B cell (primary cell): ENCODE data around the gene IL31RA. TPM values are rescaled to one million over a fixed set of nuclear protein-coding genes. Genes with fewer than 3 reads are reported as not detected.

Experiments used
- ATAC-seq: fragments of 200-7000 bp; cut with Tn5 transposase; one replicate; pipeline ENCODE4 v1.10.0; 2021; ENCODE audit warnings: low read depth, mild to moderate bottlenecking, moderate number of reproducible peaks, moderate library complexity
- CTCF ChIA-PET: fragments of 350-600 bp; sonication (Branson Sonifier 250); formaldehyde crosslinking; loops from one replicate; lab custom pipeline; 2021; ENCODE audit warnings: antibody characterized with exemption, inconsistent platforms; lab: Charles Lee
- POLR2A ChIA-PET: fragments of 350-600 bp; sonication (Branson Sonifier 250); formaldehyde crosslinking; loops from one replicate; lab custom pipeline; 2021; ENCODE audit warnings: antibody characterized with exemption; lab: Charles Lee
- DNase-seq: peaks from one replicate; pipeline ENCODE4 v3.0.0; 2013
- H2AFZ ChIP-seq: 2 replicates; pipeline ENCODE4 v1.6.1; 2012; ENCODE audit warnings: mild to moderate bottlenecking, low read depth, low read length; ENCODE audit not compliant: insufficient read depth, poor library complexity, severe bottlenecking
- H3K27ac ChIP-seq, 2 donors: 1 replicate in 1 of 2; 2 replicates in 1 of 2; pipeline ENCODE4 v1.5.1; 2012 to 2013; ENCODE audit warnings: low read length in 2 of 2, mild to moderate bottlenecking in 2 of 2, moderate library complexity in 1 of 2
- H3K27me3 ChIP-seq, 4 experiments: fragments of 200-600 bp in 1 of 4; sonication (generic) in 1 of 4; replicated peaks in 1 of 4; 1 replicate in 2 of 4; 2 replicates in 2 of 4; pipeline versions ENCODE4 v1.6.1 to v1.7.0; 2013 to 2016; ENCODE audit warnings: low read length in 3 of 4, mild to moderate bottlenecking in 2 of 4, mixed read lengths in 1 of 4, moderate library complexity in 1 of 4; ENCODE audit not compliant: insufficient read depth in 4 of 4, control insufficient read depth in 3 of 4; ENCODE audit errors: control extremely low read depth in 1 of 4
- H3K36me3 ChIP-seq, 2 experiments: replicated peaks in 1 of 2; 1 replicate in 1 of 2; 2 replicates in 1 of 2; pipeline versions ENCODE4 v1.6.1 to v1.7.1; 2013; ENCODE audit warnings: low read length in 1 of 2; ENCODE audit not compliant: insufficient read depth in 2 of 2, control insufficient read depth in 1 of 2; ENCODE audit errors: control extremely low read depth in 1 of 2, extremely low read depth in 1 of 2
- H3K4me1 ChIP-seq, 2 donors: fragments of 200-600 bp in 1 of 2; sonication (generic) in 1 of 2; 1 replicate in 1 of 2; 2 replicates in 1 of 2; pipeline versions ENCODE4 v1.5.1 to v1.6.1; 2013 to 2017; ENCODE audit warnings: low read length in 2 of 2; ENCODE audit not compliant: control insufficient read depth in 2 of 2, insufficient read depth in 2 of 2
- H3K4me2 ChIP-seq: replicated peaks from 2 replicates; pipeline ENCODE3; 2012; ENCODE audit warnings: mild to moderate bottlenecking, low read depth, low read length; ENCODE audit not compliant: poor library complexity, severe bottlenecking
- H3K4me3 ChIP-seq, 5 experiments: fragments of 200-600 bp in 1 of 5; sonication (generic) in 1 of 5; 1 replicate in 3 of 5; 2 replicates in 2 of 5; pipeline versions ENCODE4 v1.5.1 to v1.7.0; 2011 to 2016; ENCODE audit warnings: low read length in 4 of 5, mild to moderate bottlenecking in 4 of 5, low read depth in 2 of 5, control low read depth in 1 of 5, moderate library complexity in 1 of 5; ENCODE audit not compliant: insufficient read depth in 1 of 5; ENCODE audit errors: control extremely low read depth in 1 of 5, extremely low read depth in 1 of 5
- H3K79me2 ChIP-seq: fragments of 200-600 bp; sonication (generic); one replicate; pipeline ENCODE4 v1.6.0; 2016; ENCODE audit warnings: low read length; ENCODE audit not compliant: control insufficient read depth, insufficient read depth
- H3K9ac ChIP-seq: fragments of 200-600 bp; sonication (generic); 2 replicates; pipeline ENCODE4 v1.6.1; 2017; ENCODE audit warnings: mild to moderate bottlenecking, low read length, moderate library complexity
- H3K9me3 ChIP-seq, 3 donors: one replicate each; pipeline versions ENCODE4 v1.6.1 to v1.7.1; 2013; ENCODE audit warnings: low read length in 2 of 3; ENCODE audit not compliant: control insufficient read depth in 2 of 3, insufficient read depth in 1 of 3; ENCODE audit errors: control extremely low read depth in 1 of 3
- H4K20me1 ChIP-seq: 2 replicates; pipeline ENCODE4 v1.6.0; 2012; ENCODE audit warnings: mild to moderate bottlenecking, low read length; ENCODE audit not compliant: insufficient read depth, control insufficient read depth, poor library complexity, severe bottlenecking
- H3K27ac Mint-ChIP-seq: one replicate; pipeline ENCODE4 v1.8.0; 2021; ENCODE audit warnings: mixed read lengths
- H3K27me3 Mint-ChIP-seq: one replicate; pipeline ENCODE4 v1.8.0; 2021; ENCODE audit warnings: mixed read lengths
- H3K4me1 Mint-ChIP-seq: one replicate; pipeline ENCODE4 v1.8.0; 2021; ENCODE audit warnings: mixed read lengths
- H3K4me3 Mint-ChIP-seq: one replicate; pipeline ENCODE4 v1.8.0; 2021; ENCODE audit warnings: mixed read lengths
- H3K9me3 Mint-ChIP-seq: one replicate; pipeline ENCODE4 v1.8.0; 2022; ENCODE audit warnings: mixed read lengths; ENCODE audit not compliant: insufficient read depth
- CTCF ChIP-seq: fragments of 200-600 bp; IDR thresholded peaks from one replicate; pipeline ENCODE4 v1.8.0; 2022; ENCODE audit warnings: antibody characterized with exemption, mild to moderate bottlenecking
- EZH2 ChIP-seq: IDR thresholded peaks from 2 replicates; pipeline ENCODE4 v1.6.1; 2012; ENCODE audit warnings: borderline replicate concordance, low read depth, mild to moderate bottlenecking, moderate library complexity, low read length; ENCODE audit not compliant: insufficient read depth, poor library complexity, severe bottlenecking
- intact Hi-C: fragments of 100-400 bp; cut with micrococcal nuclease; formaldehyde crosslinking; loops from one replicate; pipeline ENCODE4 v1.10.0; 2022
- polyA plus RNA-seq: library from polyadenylated mRNA; depleted of rRNA; stranded (reverse); fragments of >200 nt; gene quantifications from 2 replicates; pipeline ENCODE4 v1.2.3, GENCODE V29; 2012
- total RNA-seq, 2 donors: library from RNA; stranded (reverse); fragments of 120-200 nt in 1 of 2; gene quantifications; 1 replicate in 1 of 2; 2 replicates in 1 of 2; pipeline versions ENCODE4 v1.2.3 to v1.2.4, GENCODE V29; 2013 to 2022

IL31RA gene
- total and polyA plus RNA-seq, 2 donors (not counting 1 experiment from before 2014, with no cell fraction given), result not detected

DNA sequence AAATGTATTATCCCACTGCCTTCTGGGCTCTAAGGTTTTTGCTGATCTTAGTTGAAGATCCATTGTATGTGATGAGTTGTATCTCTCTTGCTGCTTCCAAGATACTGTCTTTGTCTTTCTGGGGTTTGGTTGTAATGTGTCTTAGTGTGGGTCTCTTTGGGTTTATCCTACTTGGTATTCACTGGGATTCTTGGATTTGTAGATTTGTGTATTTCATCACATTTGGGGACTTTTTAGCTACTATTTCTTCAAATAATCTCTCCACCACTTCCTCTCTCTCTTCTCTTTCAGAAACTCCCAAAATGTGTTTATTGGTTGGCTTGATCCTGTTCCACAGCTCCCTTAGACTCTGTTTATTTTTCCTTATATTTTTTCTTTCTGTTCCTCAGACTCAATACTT is 26.5 kb downstream of the IL31RA start:
- Mint-ChIP-seq H3K4me1 (no peaks in the 10 kb centered on the region), H3K27me3 (peaks cover 11% of the 10 kb centered on the region), H3K27ac (no peak overlapping the region), H3K9me3 (no peaks in the 10 kb centered on the region), H3K4me3 (no peak overlapping the region)
- Histone ChIP-seq H3K9ac (no peak overlapping the region), H3K9me3 (no peaks in the 10 kb centered on the region), H3K36me3 (no peaks in the 10 kb centered on the region), H2AFZ (no peak overlapping the region), H3K4me2 (no peak overlapping the region), H3K4me1 (no peaks in the 10 kb centered on the region), H3K4me3 (no peak overlapping the region), H4K20me1 (no peaks in the 10 kb centered on the region), H3K79me2 (no peaks in the 10 kb centered on the region), H3K27ac (no peak overlapping the region), H3K27me3 (no peaks in the 10 kb centered on the region)
- ATAC-seq, result no peak
- DNase-seq, result no peak
- TF ChIP-seq EZH2 (no peak), CTCF (no peak)
- intact Hi-C loops, result no loop called here
- ChIA-PET CTCF (no interaction called here), POLR2A (no interaction called here)

DNA sequence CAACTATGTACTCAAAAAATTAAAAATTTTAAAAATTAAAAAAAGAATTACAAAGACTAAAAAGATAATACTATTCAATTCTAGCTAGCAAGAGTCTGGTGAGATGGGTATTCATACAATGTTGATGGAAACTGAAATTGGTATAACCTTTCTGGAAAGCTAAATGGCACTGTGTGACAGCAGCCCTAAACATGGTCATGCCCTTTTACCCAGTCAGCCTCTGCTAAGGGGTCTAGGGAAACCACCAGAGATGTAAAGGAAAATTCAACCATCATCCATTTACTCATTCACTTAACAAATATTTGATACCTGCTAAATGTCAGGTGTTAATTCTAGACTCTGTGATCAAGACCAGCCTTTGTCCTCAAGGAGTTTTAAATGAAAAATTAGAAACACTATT is 29.3 kb downstream of the IL31RA start:
- TF ChIP-seq CTCF, result no peak
- TF ChIP-seq EZH2, result no peak
- H3K36me3 ChIP-seq, result no peaks in the 10 kb centered on the region
- Mint-ChIP-seq H3K4me3 (no peak overlapping the region), H3K4me1 (no peaks in the 10 kb centered on the region), H3K9me3 (no peaks in the 10 kb centered on the region), H3K27me3 (peaks cover 3% of the 10 kb centered on the region), H3K27ac (no peak overlapping the region)
- DNase-seq (no peak), ATAC-seq (no peak)
- no peak overlapping the region for H3K4me2 ChIP-seq
- no peaks in the 10 kb centered on the region for H3K79me2 ChIP-seq
- no peaks in the 10 kb centered on the region for H3K9me3 ChIP-seq
- ChIA-PET POLR2A (no interaction called here), CTCF (no interaction called here)
- intact Hi-C loops, result no loop called here
- no peak overlapping the region for H2AFZ ChIP-seq
- H3K9ac ChIP-seq, result no peak overlapping the region
- H3K4me3 ChIP-seq, result no peak overlapping the region
- H3K27ac ChIP-seq, result no peak overlapping the region
- H3K27me3 ChIP-seq, result peaks cover 0 to 4% (median 0%) of the 10 kb centered on the region in 4 experiments
- no peaks in the 10 kb centered on the region for H3K4me1 ChIP-seq
- no peaks in the 10 kb centered on the region for H4K20me1 ChIP-seq
